PC-9 (cell line): ENCODE results near the gene ITGAE.

Experiments
- EZH2 ChIP-seq: fragments of 200-600 bp; sonication (generic); IDR thresholded peaks from 2 replicates; pipeline ENCODE4 v1.8.0; 2017; ENCODE audit warnings: antibody characterized with exemption, low read depth
- TF ChIP-seq, protein P1 (sequence below): fragments of 200-600 bp; sonication (generic); conservative IDR thresholded peaks from 2 replicates; pipeline ENCODE4 v1.6.1; 2017; ENCODE audit warnings: mixed run types, antibody characterized with exemption, mild to moderate bottlenecking, moderate library complexity

DNA sequence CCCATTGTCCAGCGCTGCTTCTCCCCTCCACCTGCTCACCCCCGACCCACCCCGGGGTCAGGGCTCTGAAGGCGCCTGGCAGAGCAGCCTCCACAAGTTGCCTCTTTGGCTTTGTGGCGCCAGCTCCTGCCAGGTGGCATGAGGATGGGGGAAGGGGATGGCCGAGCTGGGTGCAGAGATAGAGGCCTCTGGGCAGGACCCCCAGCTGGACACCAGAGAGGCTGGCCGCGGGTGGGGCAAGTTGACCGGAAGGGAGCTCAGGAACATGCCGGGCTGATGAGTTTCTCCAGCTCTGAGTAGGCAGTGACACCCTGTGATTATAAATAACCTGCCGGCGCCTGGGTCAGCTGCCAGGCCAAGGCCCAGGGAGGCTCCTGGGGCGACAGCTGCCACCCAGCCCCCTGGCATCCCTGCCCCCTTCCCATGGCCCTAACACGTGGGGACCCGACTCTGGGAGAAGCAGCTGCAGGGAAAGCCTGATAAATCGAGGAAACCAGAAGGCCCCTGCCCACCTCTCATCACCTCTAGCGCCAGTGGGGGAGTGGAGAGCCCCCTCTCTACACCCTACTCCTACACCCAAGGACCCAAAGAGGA lies 105.8 kb downstream of the ITGAE start:
- TF ChIP-seq, protein P1, sequence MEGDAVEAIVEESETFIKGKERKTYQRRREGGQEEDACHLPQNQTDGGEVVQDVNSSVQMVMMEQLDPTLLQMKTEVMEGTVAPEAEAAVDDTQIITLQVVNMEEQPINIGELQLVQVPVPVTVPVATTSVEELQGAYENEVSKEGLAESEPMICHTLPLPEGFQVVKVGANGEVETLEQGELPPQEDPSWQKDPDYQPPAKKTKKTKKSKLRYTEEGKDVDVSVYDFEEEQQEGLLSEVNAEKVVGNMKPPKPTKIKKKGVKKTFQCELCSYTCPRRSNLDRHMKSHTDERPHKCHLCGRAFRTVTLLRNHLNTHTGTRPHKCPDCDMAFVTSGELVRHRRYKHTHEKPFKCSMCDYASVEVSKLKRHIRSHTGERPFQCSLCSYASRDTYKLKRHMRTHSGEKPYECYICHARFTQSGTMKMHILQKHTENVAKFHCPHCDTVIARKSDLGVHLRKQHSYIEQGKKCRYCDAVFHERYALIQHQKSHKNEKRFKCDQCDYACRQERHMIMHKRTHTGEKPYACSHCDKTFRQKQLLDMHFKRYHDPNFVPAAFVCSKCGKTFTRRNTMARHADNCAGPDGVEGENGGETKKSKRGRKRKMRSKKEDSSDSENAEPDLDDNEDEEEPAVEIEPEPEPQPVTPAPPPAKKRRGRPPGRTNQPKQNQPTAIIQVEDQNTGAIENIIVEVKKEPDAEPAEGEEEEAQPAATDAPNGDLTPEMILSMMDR = no peak
- TF ChIP-seq EZH2 = no peak
